ENCODE data around the gene UBE2E2. TPM values are rescaled to one million over a fixed set of nuclear protein-coding genes. Genes with fewer than 3 reads are reported as not detected.
A peak's percentile ranks its signal among the peaks of the same experiment; 100 is the strongest.

The UBE2E2 gene
- total RNA-seq, 1 experiment from 2014 or later, result 54.9 TPM

- ChIA-PET POLR2A (interaction anchor here (0.7 to 1.2 kb wide), 2 partner anchors 39 to 588 kb away, joined by 3 read pairs; no protein-coding TSS in a partner anchor), CTCF (interaction anchor here (0.7 kb wide), 1 partner anchor 519 kb away, joined by 3 read pairs; no protein-coding TSS in a partner anchor)
- Mint-ChIP-seq H3K27me3 (ENCODE audit: low read depth) (no peaks in the 10 kb centered on the region), H3K4me1 (peaks cover 43% of the 10 kb centered on the region), H3K4me3 (no peak overlapping the region), H3K27ac (no peak overlapping the region), H3K36me3 (peaks cover 13% of the 10 kb centered on the region), H3K9me3 (peaks cover 18% of the 10 kb centered on the region)
- TF ChIP-seq, protein P1, sequence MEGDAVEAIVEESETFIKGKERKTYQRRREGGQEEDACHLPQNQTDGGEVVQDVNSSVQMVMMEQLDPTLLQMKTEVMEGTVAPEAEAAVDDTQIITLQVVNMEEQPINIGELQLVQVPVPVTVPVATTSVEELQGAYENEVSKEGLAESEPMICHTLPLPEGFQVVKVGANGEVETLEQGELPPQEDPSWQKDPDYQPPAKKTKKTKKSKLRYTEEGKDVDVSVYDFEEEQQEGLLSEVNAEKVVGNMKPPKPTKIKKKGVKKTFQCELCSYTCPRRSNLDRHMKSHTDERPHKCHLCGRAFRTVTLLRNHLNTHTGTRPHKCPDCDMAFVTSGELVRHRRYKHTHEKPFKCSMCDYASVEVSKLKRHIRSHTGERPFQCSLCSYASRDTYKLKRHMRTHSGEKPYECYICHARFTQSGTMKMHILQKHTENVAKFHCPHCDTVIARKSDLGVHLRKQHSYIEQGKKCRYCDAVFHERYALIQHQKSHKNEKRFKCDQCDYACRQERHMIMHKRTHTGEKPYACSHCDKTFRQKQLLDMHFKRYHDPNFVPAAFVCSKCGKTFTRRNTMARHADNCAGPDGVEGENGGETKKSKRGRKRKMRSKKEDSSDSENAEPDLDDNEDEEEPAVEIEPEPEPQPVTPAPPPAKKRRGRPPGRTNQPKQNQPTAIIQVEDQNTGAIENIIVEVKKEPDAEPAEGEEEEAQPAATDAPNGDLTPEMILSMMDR (IDR thresholded peaks at IDR 0.05), result no peak
- TF ChIP-seq FOXP1 (CRISPR knock-in tag; IDR thresholded peaks at IDR 0.05; ENCODE audit: borderline replicate concordance), result no peak
- TF ChIP-seq CBFB (CRISPR knock-in tag; IDR thresholded peaks at IDR 0.05; ENCODE audit: low read depth), result no peak
- TF ChIP-seq KAT7 (CRISPR knock-in tag; IDR thresholded peaks at IDR 0.05; ENCODE audit: borderline replicate concordance), result no peak
- no peak for TF ChIP-seq ZBTB43 (CRISPR knock-in tag; IDR thresholded peaks at IDR 0.05)
- TF ChIP-seq, protein P2, sequence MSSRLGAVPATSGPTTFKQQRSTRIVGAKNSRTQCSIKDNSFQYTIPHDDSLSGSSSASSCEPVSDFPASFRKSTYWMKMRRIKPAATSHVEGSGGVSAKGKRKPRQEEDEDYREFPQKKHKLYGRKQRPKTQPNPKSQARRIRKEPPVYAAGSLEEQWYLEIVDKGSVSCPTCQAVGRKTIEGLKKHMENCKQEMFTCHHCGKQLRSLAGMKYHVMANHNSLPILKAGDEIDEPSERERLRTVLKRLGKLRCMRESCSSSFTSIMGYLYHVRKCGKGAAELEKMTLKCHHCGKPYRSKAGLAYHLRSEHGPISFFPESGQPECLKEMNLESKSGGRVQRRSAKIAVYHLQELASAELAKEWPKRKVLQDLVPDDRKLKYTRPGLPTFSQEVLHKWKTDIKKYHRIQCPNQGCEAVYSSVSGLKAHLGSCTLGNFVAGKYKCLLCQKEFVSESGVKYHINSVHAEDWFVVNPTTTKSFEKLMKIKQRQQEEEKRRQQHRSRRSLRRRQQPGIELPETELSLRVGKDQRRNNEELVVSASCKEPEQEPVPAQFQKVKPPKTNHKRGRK (CRISPR knock-in tag; IDR thresholded peaks at IDR 0.05; ENCODE audit: borderline replicate concordance), result no peak
- no peak for TF ChIP-seq NFATC4 (CRISPR knock-in tag; IDR thresholded peaks at IDR 0.05)
- TF ChIP-seq ZBTB21 (CRISPR knock-in tag; IDR thresholded peaks at IDR 0.05; ENCODE audit: borderline replicate concordance), result no peak
- TF ChIP-seq CREB1 (CRISPR knock-in tag; IDR thresholded peaks at IDR 0.05), result no peak
- TF ChIP-seq ZNF396 (CRISPR knock-in tag; IDR thresholded peaks at IDR 0.05; ENCODE audit: borderline replicate concordance), result no peak
- TF ChIP-seq, protein P3, sequence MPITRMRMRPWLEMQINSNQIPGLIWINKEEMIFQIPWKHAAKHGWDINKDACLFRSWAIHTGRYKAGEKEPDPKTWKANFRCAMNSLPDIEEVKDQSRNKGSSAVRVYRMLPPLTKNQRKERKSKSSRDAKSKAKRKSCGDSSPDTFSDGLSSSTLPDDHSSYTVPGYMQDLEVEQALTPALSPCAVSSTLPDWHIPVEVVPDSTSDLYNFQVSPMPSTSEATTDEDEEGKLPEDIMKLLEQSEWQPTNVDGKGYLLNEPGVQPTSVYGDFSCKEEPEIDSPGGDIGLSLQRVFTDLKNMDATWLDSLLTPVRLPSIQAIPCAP (CRISPR knock-in tag; IDR thresholded peaks at IDR 0.05), result no peak
- no peak for TF ChIP-seq ESRRA (CRISPR knock-in tag; IDR thresholded peaks at IDR 0.05; ENCODE audit: borderline replicate concordance)
- TF ChIP-seq RORB (CRISPR knock-in tag; IDR thresholded peaks at IDR 0.05), result no peak
- TF ChIP-seq, protein P4, sequence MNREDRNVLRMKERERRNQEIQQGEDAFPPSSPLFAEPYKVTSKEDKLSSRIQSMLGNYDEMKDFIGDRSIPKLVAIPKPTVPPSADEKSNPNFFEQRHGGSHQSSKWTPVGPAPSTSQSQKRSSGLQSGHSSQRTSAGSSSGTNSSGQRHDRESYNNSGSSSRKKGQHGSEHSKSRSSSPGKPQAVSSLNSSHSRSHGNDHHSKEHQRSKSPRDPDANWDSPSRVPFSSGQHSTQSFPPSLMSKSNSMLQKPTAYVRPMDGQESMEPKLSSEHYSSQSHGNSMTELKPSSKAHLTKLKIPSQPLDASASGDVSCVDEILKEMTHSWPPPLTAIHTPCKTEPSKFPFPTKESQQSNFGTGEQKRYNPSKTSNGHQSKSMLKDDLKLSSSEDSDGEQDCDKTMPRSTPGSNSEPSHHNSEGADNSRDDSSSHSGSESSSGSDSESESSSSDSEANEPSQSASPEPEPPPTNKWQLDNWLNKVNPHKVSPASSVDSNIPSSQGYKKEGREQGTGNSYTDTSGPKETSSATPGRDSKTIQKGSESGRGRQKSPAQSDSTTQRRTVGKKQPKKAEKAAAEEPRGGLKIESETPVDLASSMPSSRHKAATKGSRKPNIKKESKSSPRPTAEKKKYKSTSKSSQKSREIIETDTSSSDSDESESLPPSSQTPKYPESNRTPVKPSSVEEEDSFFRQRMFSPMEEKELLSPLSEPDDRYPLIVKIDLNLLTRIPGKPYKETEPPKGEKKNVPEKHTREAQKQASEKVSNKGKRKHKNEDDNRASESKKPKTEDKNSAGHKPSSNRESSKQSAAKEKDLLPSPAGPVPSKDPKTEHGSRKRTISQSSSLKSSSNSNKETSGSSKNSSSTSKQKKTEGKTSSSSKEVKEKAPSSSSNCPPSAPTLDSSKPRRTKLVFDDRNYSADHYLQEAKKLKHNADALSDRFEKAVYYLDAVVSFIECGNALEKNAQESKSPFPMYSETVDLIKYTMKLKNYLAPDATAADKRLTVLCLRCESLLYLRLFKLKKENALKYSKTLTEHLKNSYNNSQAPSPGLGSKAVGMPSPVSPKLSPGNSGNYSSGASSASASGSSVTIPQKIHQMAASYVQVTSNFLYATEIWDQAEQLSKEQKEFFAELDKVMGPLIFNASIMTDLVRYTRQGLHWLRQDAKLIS (CRISPR knock-in tag; IDR thresholded peaks at IDR 0.05; ENCODE audit: borderline replicate concordance), result no peak
- ATAC-seq (no peak; the same call in 1 of the 2 replicates), DNase-seq (ENCODE audit: low spot score) (no peak)
Observed at GRCh38 chr3:23479615-23480328, 276.6 kb downstream of the UBE2E2 start.

DNA sequence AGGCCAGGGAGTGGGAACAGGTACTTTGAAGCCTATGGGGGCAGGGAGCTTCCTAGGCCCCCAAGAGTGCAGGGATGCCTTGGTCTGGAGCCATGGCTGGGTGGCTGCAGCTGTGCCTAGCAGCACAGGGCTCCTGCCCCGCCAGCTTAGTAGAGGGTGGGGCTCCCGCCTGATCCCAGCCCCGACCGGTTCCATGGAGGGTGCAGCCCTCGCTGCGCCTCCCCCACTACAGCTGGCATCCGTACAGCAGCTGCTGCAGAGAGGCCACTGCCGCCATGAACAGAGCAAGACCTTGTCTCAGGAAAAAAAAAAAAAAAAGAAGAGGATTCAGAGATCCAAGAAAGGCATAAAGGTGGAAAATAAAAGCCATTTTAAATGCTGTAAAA lies 277.2 kb downstream of the UBE2E2 start:
- TF ChIP-seq ZNF423 (CRISPR knock-in tag; IDR thresholded peaks at IDR 0.05) (0 out of 2 replicates have a peak, but pooled peaks have one; percentile 20), FOXP1 (CRISPR knock-in tag; IDR thresholded peaks at IDR 0.05; ENCODE audit: borderline replicate concordance) (no peak)
- ATAC-seq (peak; percentile 77), DNase-seq (ENCODE audit: low spot score) (peak; percentile 38)
- no peak overlapping the region for H3K4me3 Mint-ChIP-seq
- H3K27me3 Mint-ChIP-seq (ENCODE audit: low read depth), result no peaks in the 10 kb centered on the region
- H3K27ac Mint-ChIP-seq, result no peak overlapping the region
- ChIA-PET CTCF (no interaction called here), POLR2A (interaction anchor here (0.7 to 1.2 kb wide), 2 partner anchors 39 to 588 kb away, joined by 3 read pairs; no protein-coding TSS in a partner anchor)
- H3K36me3 Mint-ChIP-seq, result peaks cover 12% of the 10 kb centered on the region
- peaks cover 38% of the 10 kb centered on the region for H3K4me1 Mint-ChIP-seq
- peaks cover 18% of the 10 kb centered on the region for H3K9me3 Mint-ChIP-seq

Data from WTC11 (cell line).